ENCODE measurements around the gene KLHL3. TPM values are rescaled to one million over a fixed set of nuclear protein-coding genes. Genes with fewer than 3 reads are reported as not detected.

Gene KLHL3
- total RNA-seq, 1 experiment from 2014 or later = 2.9 TPM

DNA sequence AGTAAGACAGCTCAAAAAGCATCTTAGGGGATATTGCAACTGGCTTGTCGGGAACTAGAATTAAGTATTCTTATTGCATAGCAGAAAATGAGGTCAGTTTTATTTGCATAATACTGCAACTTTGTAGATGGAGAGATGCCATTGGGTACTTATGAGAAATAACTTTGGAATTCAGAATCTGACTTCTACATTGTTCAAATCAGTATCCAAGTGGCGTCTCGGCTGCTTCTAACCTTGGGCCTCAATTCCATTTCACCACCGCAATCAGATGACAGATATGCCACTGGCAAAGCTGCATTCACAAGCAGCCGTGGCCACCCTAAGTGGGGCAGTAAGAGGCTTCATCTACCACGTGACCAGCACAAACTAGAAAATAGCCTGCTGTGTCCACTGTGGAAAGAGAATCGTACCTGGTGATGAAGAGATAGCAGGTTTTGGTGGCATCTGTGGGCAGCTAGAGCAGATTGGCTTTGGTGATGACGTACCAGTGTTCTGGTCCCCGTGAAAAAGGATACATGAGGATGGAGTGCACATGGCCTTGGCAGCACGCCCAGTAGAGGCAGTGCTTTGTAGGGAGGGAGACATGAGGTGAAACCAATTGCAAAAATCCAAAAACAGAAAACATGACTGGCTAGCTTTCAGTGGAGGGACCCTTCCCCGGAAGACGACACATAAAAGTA, 116.6 kb downstream of the KLHL3 start:
- no peak for TF ChIP-seq EZH2phosphoT487 (IDR thresholded peaks at IDR 0.05; ENCODE audit: borderline replicate concordance, low read length)
- TF ChIP-seq CTCF (conservative IDR thresholded peaks at IDR 0.05; ENCODE audit: low read depth, low read length) = no peak
- no peak for TF ChIP-seq EZH2 (IDR thresholded peaks at IDR 0.05; ENCODE audit: low read length, unreplicated experiment)
- BruUV-seq (replicated peaks) = no TSS peak
- H3K4me3 ChIP-seq (ENCODE audit: low read length) = no peak overlapping the region
- H3K9me3 ChIP-seq (ENCODE audit: low read length) = no peaks in the 10 kb centered on the region
- H3K4me2 ChIP-seq (ENCODE audit: low read length) = peak overlapping the region; percentile 59
- no peaks in the 10 kb centered on the region for H3K79me2 ChIP-seq (ENCODE audit: low read length)
- H3K36me3 ChIP-seq (ENCODE audit: low read depth, low read length) = 0 out of 2 replicates have a peak, but pooled peaks cover 2% of the 10 kb centered on the region
- intact Hi-C loops (cut with micrococcal nuclease) = no loop called here
- 0 out of 2 replicates have a peak overlapping the region, but pooled peaks have one; percentile 50 for H2AFZ ChIP-seq (ENCODE audit: low read length)
- peaks cover 40% of the 10 kb centered on the region for H3K4me1 ChIP-seq (ENCODE audit: insufficient read depth, low read length)
- H4K20me1 ChIP-seq (ENCODE audit: low read length) = no peaks in the 10 kb centered on the region
- peak; percentile 69 for ATAC-seq
- no peaks in the 10 kb centered on the region for H3K27me3 ChIP-seq (ENCODE audit: low read length)
- ChIA-PET CTCF (no interaction called here), POLR2A (ENCODE audit: unreplicated experiment) (no interaction called here)
- no peaks in the 10 kb centered on the region for H3K9me2 ChIP-seq (replicated peaks; ENCODE audit: low read length)
- DNase-seq = peak; percentile 90
- H3K9ac ChIP-seq (ENCODE audit: low read length) = no peak overlapping the region
- H3F3A ChIP-seq (ENCODE audit: low read length, unreplicated experiment) = no peaks in the 10 kb centered on the region
- H3K27ac ChIP-seq (ENCODE audit: low read length) = peak overlapping the region; percentile 64

DNA sequence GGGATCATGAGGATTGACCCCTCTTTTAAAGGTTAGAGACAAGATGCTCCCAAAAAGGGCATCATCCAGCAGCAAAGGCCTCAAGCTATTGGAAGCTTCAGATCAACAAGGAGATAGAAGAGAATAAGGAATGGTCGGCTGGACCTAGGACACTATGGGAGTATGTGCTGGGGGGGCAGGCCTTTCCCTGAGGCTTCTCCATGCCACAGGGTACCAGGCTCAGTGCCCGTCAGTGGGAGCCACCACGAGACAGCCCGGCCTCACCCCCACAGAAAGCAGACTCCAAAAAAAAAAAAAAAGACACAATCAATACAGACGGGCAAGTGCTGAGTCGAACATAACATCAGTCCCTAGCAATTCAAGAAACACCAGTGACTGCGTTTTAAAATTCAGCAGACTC, 117.4 kb downstream of the KLHL3 start:
- H3K4me2 ChIP-seq (ENCODE audit: low read length) = no peak overlapping the region
- H3K4me3 ChIP-seq (ENCODE audit: low read length) = no peak overlapping the region
- H3K9me2 ChIP-seq (replicated peaks; ENCODE audit: low read length) = no peaks in the 10 kb centered on the region
- H3K27ac ChIP-seq (ENCODE audit: low read length) = no peak overlapping the region
- intact Hi-C loops (cut with micrococcal nuclease) = no loop called here
- H3K4me1 ChIP-seq (ENCODE audit: insufficient read depth, low read length) = peaks cover 40% of the 10 kb centered on the region
- ChIA-PET POLR2A (ENCODE audit: unreplicated experiment) (no interaction called here), CTCF (no interaction called here)
- H3K27me3 ChIP-seq (ENCODE audit: low read length) = no peaks in the 10 kb centered on the region
- BruUV-seq (replicated peaks) = no TSS peak
- no peaks in the 10 kb centered on the region for H3F3A ChIP-seq (ENCODE audit: low read length, unreplicated experiment)
- no peaks in the 10 kb centered on the region for H3K79me2 ChIP-seq (ENCODE audit: low read length)
- H3K36me3 ChIP-seq (ENCODE audit: low read depth, low read length) = 0 out of 2 replicates have a peak, but pooled peaks cover 2% of the 10 kb centered on the region
- ATAC-seq (no peak), DNase-seq (no peak)
- TF ChIP-seq EZH2phosphoT487 (IDR thresholded peaks at IDR 0.05; ENCODE audit: borderline replicate concordance, low read length) = no peak
- TF ChIP-seq CTCF (conservative IDR thresholded peaks at IDR 0.05; ENCODE audit: low read depth, low read length) = no peak
- TF ChIP-seq EZH2 (IDR thresholded peaks at IDR 0.05; ENCODE audit: low read length, unreplicated experiment) = no peak
- no peak overlapping the region for H3K9ac ChIP-seq (ENCODE audit: low read length)
- no peaks in the 10 kb centered on the region for H4K20me1 ChIP-seq (ENCODE audit: low read length)
- H3K9me3 ChIP-seq (ENCODE audit: low read length) = no peaks in the 10 kb centered on the region
- no peak overlapping the region for H2AFZ ChIP-seq (ENCODE audit: low read length)

GRCh38 chr5:137617528-137618205, 118.2 kb downstream of the KLHL3 start:
- no TSS peak for BruUV-seq (replicated peaks)
- TF ChIP-seq EZH2phosphoT487 (IDR thresholded peaks at IDR 0.05; ENCODE audit: borderline replicate concordance, low read length) = no peak
- no peak for TF ChIP-seq CTCF (conservative IDR thresholded peaks at IDR 0.05; ENCODE audit: low read depth, low read length)
- no peak for TF ChIP-seq EZH2 (IDR thresholded peaks at IDR 0.05; ENCODE audit: low read length, unreplicated experiment)
- DNase-seq (peak; percentile 20), ATAC-seq (no peak)
- H3K4me3 ChIP-seq (ENCODE audit: low read length) = no peak overlapping the region
- ChIA-PET POLR2A (ENCODE audit: unreplicated experiment) (no interaction called here), CTCF (no interaction called here)
- intact Hi-C loops (cut with micrococcal nuclease) = no loop called here
- no peak overlapping the region for H3K27ac ChIP-seq (ENCODE audit: low read length)
- H3K27me3 ChIP-seq (ENCODE audit: low read length) = no peaks in the 10 kb centered on the region
- H3K9me2 ChIP-seq (replicated peaks; ENCODE audit: low read length) = no peaks in the 10 kb centered on the region
- H3K9ac ChIP-seq (ENCODE audit: low read length) = no peak overlapping the region
- no peaks in the 10 kb centered on the region for H3F3A ChIP-seq (ENCODE audit: low read length, unreplicated experiment)
- H3K4me1 ChIP-seq (ENCODE audit: insufficient read depth, low read length) = peaks cover 35% of the 10 kb centered on the region
- H3K9me3 ChIP-seq (ENCODE audit: low read length) = no peaks in the 10 kb centered on the region
- no peaks in the 10 kb centered on the region for H3K79me2 ChIP-seq (ENCODE audit: low read length)
- H3K36me3 ChIP-seq (ENCODE audit: low read depth, low read length) = 0 out of 2 replicates have a peak, but pooled peaks cover 2% of the 10 kb centered on the region
- H3K4me2 ChIP-seq (ENCODE audit: low read length) = no peak overlapping the region
- H2AFZ ChIP-seq (ENCODE audit: low read length) = no peak overlapping the region
- H4K20me1 ChIP-seq (ENCODE audit: low read length) = no peaks in the 10 kb centered on the region

All from PC-3 (cell line).